Stimulated activated CD4-positive, alpha-beta T cell treated with anti-CD3 and anti-CD28 coated beads, Interleukin-4, amount 100 ng/mL, for 48 hours (primary cell): ENCODE measurements around the gene PPP3CA.

ENCODE experiments used
- DNase-seq, 2 donors: peaks; one replicate each; pipeline ENCODE4 v3.0.0-alpha.2; 2020; ENCODE audit warnings: low read depth in 2 of 2

Gene PPP3CA

GRCh38 chr4:101331017-101331416 lies 16.3 kb downstream of the PPP3CA start:
- DNase-seq, result no peak

GRCh38 chr4:101329592-101329991 lies 17.7 kb downstream of the PPP3CA start:
- DNase-seq, result no peak

GRCh38 chr4:101328063-101328602 lies 19.2 kb downstream of the PPP3CA start:
- DNase-seq, result no peak

GRCh38 chr4:101326576-101326975 lies 20.8 kb downstream of the PPP3CA start:
- DNase-seq, result no peak

GRCh38 chr4:101322743-101323142 lies 24.6 kb downstream of the PPP3CA start:
- DNase-seq, result no peak

- DNase-seq, result no peak
Observed at GRCh38 chr4:101321481-101322042, 25.8 kb downstream of the PPP3CA start.

- DNase-seq, result no peak
Observed at GRCh38 chr4:101315786-101316185, 31.5 kb downstream of the PPP3CA start.

- DNase-seq, result no peak
Observed at GRCh38 chr4:101315041-101315440, 32.3 kb downstream of the PPP3CA start.

- no peak for DNase-seq
Observed at GRCh38 chr4:101309925-101310324, 37.4 kb downstream of the PPP3CA start.

- no peak for DNase-seq
Observed at GRCh38 chr4:101307899-101308298, 39.4 kb downstream of the PPP3CA start.

- DNase-seq, result no peak
Observed at GRCh38 chr4:101306764-101307615, 40.3 kb downstream of the PPP3CA start.

- no peak for DNase-seq
Observed at GRCh38 chr4:101306225-101306624, 41.1 kb downstream of the PPP3CA start.

GRCh38 chr4:101304916-101305315 lies 42.4 kb downstream of the PPP3CA start:
- no peak for DNase-seq

GRCh38 chr4:101299899-101300540 lies 47.3 kb downstream of the PPP3CA start:
- no peak for DNase-seq

- DNase-seq, result no peak
Observed at GRCh38 chr4:101299021-101299420, 48.3 kb downstream of the PPP3CA start.

- no peak for DNase-seq
Observed at GRCh38 chr4:101295691-101296090, 51.6 kb downstream of the PPP3CA start.

- no peak for DNase-seq
Observed at GRCh38 chr4:101294597-101294996, 52.7 kb downstream of the PPP3CA start.

GRCh38 chr4:101292901-101293300 lies 54.4 kb downstream of the PPP3CA start:
- DNase-seq, result no peak

- DNase-seq, result no peak
Observed at GRCh38 chr4:101292214-101292613, 55.1 kb downstream of the PPP3CA start.

GRCh38 chr4:101291198-101291597 lies 56.1 kb downstream of the PPP3CA start:
- no peak for DNase-seq

GRCh38 chr4:101290654-101291053 lies 56.7 kb downstream of the PPP3CA start:
- DNase-seq, result no peak

- no peak for DNase-seq
Observed at GRCh38 chr4:101289306-101289705, 58.0 kb downstream of the PPP3CA start.
